GM21447 (cell line): ENCODE results near the gene CCDC180.
"Not testable (repeated sequence)": the region's sequence is repeated elsewhere in the genome, so short reads cannot be mapped to it uniquely, and the experiment has no call there.

Experiments
- ATAC-seq: cut with Tn5 transposase; IDR thresholded peaks from one replicate; pipeline ENCODE4 v1.9.1; 2021; ENCODE audit not compliant: unreplicated experiment

CCDC180 gene

GRCh38 chr9:97310896-97311295 lies 3.4 kb downstream of the CCDC180 start:
- ATAC-seq = no peak

GRCh38 chr9:97311798-97312500 lies 4.5 kb downstream of the CCDC180 start:
- no peak for ATAC-seq

GRCh38 chr9:97312556-97312955 lies 5.1 kb downstream of the CCDC180 start:
- ATAC-seq = no peak

GRCh38 chr9:97313243-97313642 lies 5.8 kb downstream of the CCDC180 start:
- ATAC-seq = no peak

GRCh38 chr9:97313746-97314145 lies 6.3 kb downstream of the CCDC180 start:
- ATAC-seq = no peak

- ATAC-seq = no peak
Measured at GRCh38 chr9:97314503-97314902, 7.0 kb downstream of the CCDC180 start.

GRCh38 chr9:97315550-97315949 lies 8.1 kb downstream of the CCDC180 start:
- no peak for ATAC-seq

GRCh38 chr9:97316904-97317303 lies 9.4 kb downstream of the CCDC180 start:
- no peak for ATAC-seq

GRCh38 chr9:97318433-97318832 lies 11.0 kb downstream of the CCDC180 start:
- ATAC-seq = no peak

- ATAC-seq = no peak
Measured at GRCh38 chr9:97319395-97319794, 11.9 kb downstream of the CCDC180 start.

GRCh38 chr9:97320080-97320642 lies 12.7 kb downstream of the CCDC180 start:
- no peak for ATAC-seq

GRCh38 chr9:97321251-97321650 lies 13.8 kb downstream of the CCDC180 start:
- no peak for ATAC-seq

- no peak for ATAC-seq
Measured at GRCh38 chr9:97321691-97322090, 14.2 kb downstream of the CCDC180 start.

GRCh38 chr9:97322105-97322504 lies 14.6 kb downstream of the CCDC180 start:
- no peak for ATAC-seq

- ATAC-seq = no peak
Measured at GRCh38 chr9:97324954-97325353, 17.5 kb downstream of the CCDC180 start.

- no peak for ATAC-seq
Measured at GRCh38 chr9:97327562-97327961, 20.1 kb downstream of the CCDC180 start.

GRCh38 chr9:97332993-97333392 lies 25.5 kb downstream of the CCDC180 start:
- ATAC-seq = no peak

GRCh38 chr9:97335622-97336021 lies 28.2 kb downstream of the CCDC180 start:
- not testable (repeated sequence) for ATAC-seq

GRCh38 chr9:97348871-97349270 lies 41.4 kb downstream of the CCDC180 start:
- ATAC-seq = no peak

- ATAC-seq = no peak
Measured at GRCh38 chr9:97349400-97349799, 41.9 kb downstream of the CCDC180 start.

- no peak for ATAC-seq
Measured at GRCh38 chr9:97354637-97355036, 47.2 kb downstream of the CCDC180 start.

GRCh38 chr9:97357056-97357455 lies 49.6 kb downstream of the CCDC180 start:
- ATAC-seq = no peak
